GM21737 (cell line): ENCODE measurements around the gene KDM2B.

Source experiments
- ATAC-seq: cut with Tn5 transposase; IDR thresholded peaks from one replicate; pipeline ENCODE4 v1.9.1; 2021; ENCODE audit warnings: mild to moderate bottlenecking, moderate library complexity; ENCODE audit not compliant: unreplicated experiment

KDM2B gene

DNA sequence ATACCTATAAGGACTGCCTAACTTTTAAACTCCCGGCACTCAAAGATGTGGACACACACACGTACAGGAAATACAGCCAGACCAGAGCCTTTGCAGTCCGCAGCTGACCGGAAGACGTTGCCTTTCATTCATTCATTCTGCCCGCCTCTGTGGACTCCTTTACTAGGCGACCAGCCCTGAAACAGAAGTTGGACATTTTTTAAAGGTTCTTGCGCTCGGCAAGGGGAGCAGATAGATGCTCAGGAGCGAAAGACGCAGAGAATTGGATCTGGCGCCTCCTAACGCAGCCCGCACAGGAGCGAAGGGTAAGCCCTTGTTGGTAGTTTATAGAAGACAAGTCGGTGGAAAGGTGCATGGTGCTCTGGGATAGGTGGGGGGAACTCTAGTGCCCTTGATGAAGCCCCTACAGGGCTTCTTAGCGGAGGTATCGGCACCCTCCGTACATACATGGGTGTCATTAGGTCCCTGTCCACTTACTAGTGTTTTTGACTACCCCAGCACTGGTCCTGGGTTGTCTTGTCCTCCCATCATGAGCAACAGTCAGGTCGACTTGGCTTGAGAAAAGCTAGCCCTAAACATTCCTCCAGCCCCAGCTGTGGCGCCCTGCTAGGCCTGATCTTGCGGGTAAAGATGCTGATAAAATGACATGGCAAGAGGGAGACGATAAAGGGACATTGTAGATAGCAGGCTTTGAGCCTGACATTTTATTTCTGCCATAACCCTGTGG, at the start of gene KDM2B:
Gene KDM2B (minus strand): TSS at position 65 of the 727 bp plus-strand sequence. CDS start 112 bp downstream, outside the sequence.
- no peak for ATAC-seq

- no peak for ATAC-seq
These were observed 47.7 kb upstream of the KDM2B start for GRCh38 chr12:121628536-121628935.

DNA sequence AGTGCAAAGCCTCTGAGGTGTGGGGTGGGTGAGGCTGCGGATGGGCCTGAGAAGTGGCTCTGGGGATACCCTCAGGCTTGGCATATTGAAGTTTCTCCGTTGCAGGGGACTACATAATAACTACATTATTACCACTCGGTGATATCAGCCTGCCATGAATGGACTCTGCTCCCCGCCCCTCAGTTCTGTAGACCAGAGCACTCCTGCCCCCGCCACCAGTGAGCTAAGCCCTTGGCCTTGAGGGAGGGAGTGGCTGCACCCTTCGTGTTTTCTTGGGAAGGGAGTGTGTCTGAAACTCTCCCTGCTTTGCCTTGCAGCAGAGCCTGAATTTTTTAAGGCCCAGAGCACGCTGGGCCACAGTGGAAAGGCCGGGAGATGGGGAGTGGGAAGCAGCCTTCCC, 47.2 kb upstream of the KDM2B start:
- no peak for ATAC-seq

DNA sequence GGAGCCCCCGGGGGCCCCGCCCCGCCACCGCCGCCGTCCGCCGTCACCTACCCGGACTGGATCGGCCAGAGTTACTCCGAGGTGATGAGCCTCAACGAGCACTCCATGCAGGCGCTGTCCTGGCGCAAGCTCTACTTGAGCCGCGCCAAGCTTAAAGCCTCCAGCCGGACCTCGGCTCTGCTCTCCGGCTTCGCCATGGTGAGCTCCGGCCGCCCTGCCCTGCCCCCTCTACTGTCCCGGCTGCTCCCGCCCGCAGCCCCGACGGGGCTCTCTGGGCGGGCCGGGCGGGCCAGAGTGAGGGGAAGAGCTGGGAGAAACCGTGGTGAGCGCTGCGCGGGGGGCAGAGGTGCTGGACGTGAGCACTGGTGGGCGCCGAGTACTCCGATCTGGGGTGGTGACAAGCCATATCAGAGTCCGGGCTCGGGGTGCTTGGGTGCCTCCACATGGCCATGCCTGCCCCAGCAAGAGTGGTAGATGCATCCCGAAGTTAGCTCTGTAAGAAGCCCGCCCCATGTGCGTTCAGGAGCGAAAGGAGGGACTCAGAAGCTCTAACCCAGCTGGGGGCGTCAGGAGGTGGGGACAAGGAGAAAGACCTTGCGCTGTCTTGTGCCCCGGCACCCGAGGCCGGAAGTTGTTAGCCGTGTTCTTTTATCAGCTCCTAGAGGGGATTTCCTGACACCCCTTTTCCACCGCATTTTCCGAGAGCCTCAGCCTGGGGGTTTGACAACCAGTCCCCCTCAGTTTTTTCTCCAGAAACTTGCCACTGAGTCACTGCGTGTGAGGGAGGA, 46.2 kb upstream of the KDM2B start:
- ATAC-seq = peak; percentile 33

GRCh38 chr12:121626087-121626852, 45.4 kb upstream of the KDM2B start, which contains the start of gene ORAI1:
Gene ORAI1, plus strand, starts transcription at chr12:121626530.
- ATAC-seq = peak; percentile 58

DNA sequence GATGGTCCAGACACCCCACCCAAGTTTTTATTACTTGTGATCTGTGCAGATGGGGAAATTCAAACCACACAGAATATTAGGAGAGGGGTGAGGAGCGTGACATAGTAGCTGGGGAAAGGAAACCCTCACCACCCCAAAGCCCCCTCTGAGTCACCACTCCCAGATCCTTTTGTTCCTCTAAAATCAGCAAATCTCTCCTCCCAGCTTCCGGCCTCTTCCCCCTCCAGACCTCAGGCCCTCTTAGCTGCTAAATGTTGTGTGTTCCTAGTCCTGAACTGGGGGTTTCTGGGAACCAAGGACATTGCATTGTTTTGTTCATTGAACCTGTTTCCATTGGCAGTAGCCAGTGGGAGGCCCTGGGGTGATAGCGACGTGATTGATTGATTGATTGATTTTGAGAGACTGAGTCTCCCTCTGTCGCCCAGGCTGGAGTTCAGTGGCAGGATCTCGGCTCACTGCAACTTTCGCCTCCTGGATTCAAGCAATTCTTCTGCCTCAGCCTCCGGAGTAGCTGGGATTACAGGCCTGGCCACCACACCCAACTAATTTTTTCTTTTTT, 39.6 kb upstream of the KDM2B start:
- no peak for ATAC-seq

DNA sequence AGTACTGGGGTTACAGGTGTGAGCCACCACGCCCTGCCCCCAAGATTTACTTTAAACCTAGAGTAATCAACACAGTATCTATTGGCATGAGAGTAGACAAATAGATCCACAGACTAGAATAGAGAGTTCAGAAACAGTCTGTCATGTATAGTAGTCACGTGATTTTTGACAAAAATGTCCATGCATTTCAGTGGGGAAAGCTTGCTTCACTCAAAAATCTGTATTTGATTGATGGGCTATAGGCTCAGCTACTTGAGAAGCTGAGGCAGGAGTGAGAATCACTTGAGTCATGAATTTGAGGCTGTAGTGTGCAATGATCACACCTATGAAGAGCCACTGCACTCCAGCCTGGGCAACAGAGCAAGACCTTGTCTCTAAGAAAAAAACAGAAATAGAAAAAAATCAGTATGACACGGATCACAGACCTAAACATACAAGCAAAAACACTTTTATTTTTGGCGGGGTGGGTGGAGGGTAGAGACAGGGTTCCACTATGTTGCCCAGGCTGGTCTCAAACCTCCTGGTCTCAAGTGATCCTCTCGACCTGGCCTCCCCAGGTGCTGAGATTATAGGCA, 37.9 kb upstream of the KDM2B start:
- ATAC-seq = no peak

DNA sequence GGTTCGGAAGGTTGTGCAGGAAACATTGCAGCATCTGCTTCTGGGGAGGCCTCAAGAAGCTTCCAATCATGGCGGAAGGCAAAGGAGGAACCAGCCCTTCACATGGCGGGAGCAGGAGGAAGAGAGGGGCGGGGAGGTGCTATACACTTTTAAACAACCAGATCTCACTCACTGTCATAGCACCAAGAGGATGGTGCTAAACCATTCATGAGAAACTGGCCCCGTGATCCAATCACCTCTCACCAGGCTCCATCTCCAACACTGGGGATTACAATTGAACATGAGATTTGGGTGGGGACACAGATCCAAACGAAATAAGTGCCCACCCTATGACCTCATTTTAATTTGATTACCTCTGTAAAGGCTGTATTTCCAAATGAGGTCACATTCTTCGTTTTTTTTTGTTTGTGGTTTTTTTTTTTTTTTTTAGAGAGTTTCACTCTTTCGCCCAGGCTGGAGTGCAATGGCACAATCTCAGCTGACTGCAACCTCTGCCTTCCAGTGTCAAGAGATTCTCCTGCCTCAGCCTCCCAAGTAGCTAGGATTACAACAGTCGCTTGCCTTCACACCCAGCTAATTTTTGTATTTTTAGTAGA, 34.1 kb upstream of the KDM2B start:
- no peak for ATAC-seq

GRCh38 chr12:121613462-121613861, 32.6 kb upstream of the KDM2B start:
- ATAC-seq = no peak

DNA sequence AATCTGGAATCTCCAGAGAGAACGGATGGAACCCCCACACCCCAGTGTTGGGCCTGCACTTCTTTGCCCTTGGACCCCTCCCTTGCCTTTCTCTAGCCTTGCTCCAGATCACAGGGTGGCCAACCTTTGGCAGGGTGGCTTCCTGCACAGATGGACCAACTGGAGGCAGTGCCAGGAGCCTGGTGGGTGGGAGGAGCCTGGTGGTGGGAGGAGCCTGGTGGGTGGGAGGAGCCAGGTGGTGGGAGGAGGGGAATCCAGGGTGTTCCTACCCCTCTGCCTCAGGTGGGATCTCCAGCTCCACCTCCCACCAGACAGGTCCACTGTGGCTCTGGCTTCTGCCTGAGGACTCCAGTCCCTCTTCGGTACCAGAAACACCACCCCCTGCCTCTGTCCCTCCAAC, 30.5 kb upstream of the KDM2B start:
- no peak for ATAC-seq

DNA sequence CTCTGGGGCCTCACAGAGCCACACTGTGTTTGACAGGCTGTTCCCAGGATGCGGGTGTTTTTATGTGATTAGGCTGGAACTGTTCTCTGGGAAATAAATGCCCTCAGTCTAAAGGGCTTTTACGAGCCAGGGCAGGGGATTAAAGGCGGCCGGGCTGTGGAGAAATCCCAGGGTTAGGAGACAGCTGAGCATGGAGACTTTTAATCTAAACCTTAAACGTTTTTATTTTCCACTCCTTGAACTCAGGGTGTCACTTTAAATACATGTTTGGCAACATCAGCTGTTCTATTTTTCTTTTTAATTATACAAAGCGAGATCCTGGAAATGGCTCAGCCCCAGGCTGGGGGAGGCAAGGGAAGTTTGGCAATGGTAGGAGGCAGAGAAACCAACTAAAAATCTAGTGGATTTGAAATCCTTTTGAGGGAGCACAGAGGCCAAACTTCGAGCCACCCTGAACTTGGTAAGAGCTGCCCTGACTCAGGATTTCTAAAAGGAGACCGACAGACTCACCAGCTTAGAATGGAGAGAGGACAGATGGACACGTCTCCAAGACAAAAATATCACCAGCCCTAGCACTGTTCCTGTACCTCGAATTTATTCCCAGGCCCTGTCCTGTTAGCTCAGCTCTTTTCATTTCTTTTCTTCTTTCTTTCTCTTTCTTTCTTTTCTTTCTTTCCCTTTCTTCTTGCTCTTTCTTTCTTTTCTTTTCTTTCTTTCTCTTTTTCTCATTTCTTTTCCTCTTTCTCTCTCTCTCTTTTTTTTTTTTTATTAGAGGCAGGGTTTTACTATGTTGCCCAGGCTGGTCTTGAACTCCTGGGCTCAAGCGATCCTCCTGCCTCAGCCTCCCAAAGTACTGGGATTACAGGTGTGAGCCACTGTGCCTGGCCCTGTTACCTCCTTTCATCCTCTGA, 29.7 kb upstream of the KDM2B start:
- ATAC-seq = no peak

- no peak for ATAC-seq
These were observed 27.5 kb upstream of the KDM2B start for GRCh38 chr12:121608301-121608700.

DNA sequence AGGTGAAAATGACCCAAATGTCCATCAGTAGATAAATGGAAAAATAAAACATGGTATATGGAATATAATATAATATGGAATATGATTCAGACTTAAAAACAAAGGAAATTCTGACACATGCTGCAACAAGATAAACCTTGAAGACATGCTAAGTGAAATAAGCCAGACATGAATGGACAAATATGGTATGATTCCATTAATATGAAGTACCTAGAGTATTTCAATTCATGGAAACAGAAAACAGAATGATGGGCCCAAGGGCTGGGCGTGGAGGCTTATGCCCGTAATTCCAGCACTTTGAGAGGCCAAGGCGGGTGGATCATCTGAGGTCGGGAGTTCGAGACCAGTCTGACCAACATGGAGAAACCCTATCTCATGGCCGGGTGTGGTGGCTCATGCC, 22.8 kb upstream of the KDM2B start:
- ATAC-seq = no peak

DNA sequence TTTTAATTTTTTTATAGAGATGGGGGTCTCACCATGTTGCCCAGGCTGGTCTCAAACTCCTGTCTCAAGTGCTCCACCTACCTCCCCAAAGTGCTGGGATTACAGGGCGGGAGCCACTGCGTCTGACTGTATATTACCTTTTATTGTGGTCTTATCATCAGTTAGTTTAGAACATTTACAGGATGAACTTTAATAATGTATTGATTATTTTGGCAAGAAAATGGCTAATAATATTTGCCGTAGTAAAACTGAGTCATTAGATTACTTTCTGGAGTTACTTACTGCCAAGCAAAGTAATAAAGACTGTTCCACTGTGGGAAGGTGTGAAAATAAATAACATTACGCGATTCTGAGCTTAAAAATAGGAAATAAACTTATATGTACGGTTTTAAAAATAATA, 21.9 kb upstream of the KDM2B start:
- no peak for ATAC-seq

GRCh38 chr12:121600702-121601336, 20.0 kb upstream of the KDM2B start:
- ATAC-seq = no peak

DNA sequence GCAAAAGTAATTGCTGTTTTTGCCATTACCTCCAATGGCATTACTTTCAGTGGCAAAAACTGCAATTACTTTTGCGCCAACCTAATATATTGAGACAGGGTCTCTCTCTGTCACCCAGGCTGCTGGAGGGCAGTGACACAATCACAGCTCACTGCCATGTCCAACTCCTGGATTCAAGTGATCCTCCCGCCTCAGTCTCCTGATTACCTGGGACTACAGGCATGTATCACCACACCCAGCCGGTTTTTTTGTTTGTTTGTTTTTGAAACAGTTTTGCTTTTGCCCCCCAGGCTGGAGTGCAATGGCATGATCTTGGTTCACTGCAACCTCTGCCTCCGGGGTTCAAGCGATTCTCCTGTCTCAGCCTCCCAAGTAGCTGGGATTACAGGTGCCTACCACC, 15.7 kb upstream of the KDM2B start:
- ATAC-seq = no peak

DNA sequence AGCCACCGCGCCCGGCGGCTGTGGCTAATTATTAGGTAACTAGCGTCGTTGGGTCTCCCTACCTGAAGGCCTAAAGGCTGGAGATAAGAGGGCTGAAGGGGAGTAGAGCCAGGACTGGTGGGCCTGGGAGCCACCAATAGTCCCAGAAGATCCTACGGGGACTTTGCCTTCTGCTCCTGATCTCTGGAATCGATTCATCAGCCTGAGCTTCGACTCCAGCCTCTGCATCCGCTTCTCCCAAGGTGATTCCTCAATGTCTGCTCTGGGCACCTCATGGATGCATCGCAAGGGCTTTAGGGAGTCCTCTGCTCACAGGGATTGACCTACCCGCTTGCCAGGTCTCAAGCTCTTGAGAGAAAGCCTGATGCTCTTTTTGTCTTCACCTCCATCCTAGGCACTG, 14.7 kb upstream of the KDM2B start:
- no peak for ATAC-seq

- ATAC-seq = no peak
These were observed 11.5 kb upstream of the KDM2B start for GRCh38 chr12:121592320-121592719.
